Upper lobe of right lung (tissue), 1 donor: Measurements from ENCODE around the gene CDKAL1. TPM values are rescaled to one million over a fixed set of nuclear protein-coding genes. Genes with fewer than 3 reads are reported as not detected.

Source experiments
- ATAC-seq: fragments of 200-7000 bp; cut with Tn5 transposase; one replicate; pipeline ENCODE4 v1.9.1; 2020; ENCODE audit warnings: mild to moderate bottlenecking, moderate library complexity
- DNase-seq: peaks from one replicate; pipeline ENCODE4 v3.0.0-alpha.2; 2020
- H3K27ac ChIP-seq: fragments of 200-600 bp; one replicate; pipeline ENCODE4 v1.8.0; 2022
- H3K27me3 ChIP-seq: fragments of 200-600 bp; one replicate; pipeline ENCODE4 v1.8.0; 2022; ENCODE audit warnings: mild to moderate bottlenecking
- H3K36me3 ChIP-seq: fragments of 200-600 bp; one replicate; pipeline ENCODE4 v1.8.0; 2022
- H3K4me1 ChIP-seq: fragments of 200-600 bp; one replicate; pipeline ENCODE4 v1.8.0; 2022
- H3K4me3 ChIP-seq: fragments of 200-600 bp; one replicate; pipeline ENCODE4 v1.8.0; 2022; ENCODE audit warnings: mild to moderate bottlenecking
- H3K9me3 ChIP-seq: fragments of 200-600 bp; one replicate; pipeline ENCODE4 v1.8.0; 2022
- CTCF ChIP-seq: fragments of 200-600 bp; IDR thresholded peaks from one replicate; pipeline ENCODE4 v1.8.0; 2022; ENCODE audit warnings: antibody characterized with exemption
- intact Hi-C: fragments of 100-400 bp; cut with DNase I; formaldehyde crosslinking; loops from one replicate; pipeline ENCODE4 v1.11.0; 2022
- total RNA-seq: library from RNA; stranded (reverse); fragmentation: NEBNext Ultra II Directional; extraction: Animal tissue kit (Norgen Biotek cat#: 25700); gene quantifications from one replicate; pipeline ENCODE4 v1.2.1, GENCODE V29; 2021
- donor health status: DM: no; HTN: yes; CAD: no; lungs with severe emphysema.

Gene CDKAL1
- total RNA-seq, 1 donor from 2014 or later: 16.0 TPM

- Histone ChIP-seq H3K36me3 (no peaks in the 10 kb centered on the region), H3K4me1 (no peaks in the 10 kb centered on the region), H3K27ac (no peak overlapping the region), H3K27me3 (no peaks in the 10 kb centered on the region), H3K9me3 (no peaks in the 10 kb centered on the region), H3K4me3 (no peak overlapping the region)
- intact Hi-C loops: no loop called here
- no peak for TF ChIP-seq CTCF
- ATAC-seq (no peak), DNase-seq (no peak)
Measured at GRCh38 chr6:21151119-21151518, 616.9 kb downstream of the CDKAL1 start.

- DNase-seq: no peak
- ATAC-seq: no peak
- Histone ChIP-seq H3K4me1 (no peaks in the 10 kb centered on the region), H3K9me3 (no peaks in the 10 kb centered on the region), H3K27me3 (no peaks in the 10 kb centered on the region), H3K27ac (no peak overlapping the region), H3K4me3 (no peak overlapping the region), H3K36me3 (no peaks in the 10 kb centered on the region)
- no peak for TF ChIP-seq CTCF
- intact Hi-C loops: no loop called here
Measured at GRCh38 chr6:21151530-21151929, 617.3 kb downstream of the CDKAL1 start.

- no peak for DNase-seq
- intact Hi-C loops: no loop called here
- Histone ChIP-seq H3K36me3 (no peaks in the 10 kb centered on the region), H3K9me3 (no peaks in the 10 kb centered on the region), H3K4me3 (no peak overlapping the region), H3K4me1 (no peaks in the 10 kb centered on the region), H3K27me3 (no peaks in the 10 kb centered on the region), H3K27ac (no peak overlapping the region)
- ATAC-seq: no peak
- no peak for TF ChIP-seq CTCF
Measured at GRCh38 chr6:21157186-21157929, 623.1 kb downstream of the CDKAL1 start.

GRCh38 chr6:21158149-21158548 is 623.9 kb downstream of the CDKAL1 start:
- TF ChIP-seq CTCF: no peak
- Histone ChIP-seq H3K4me3 (no peak overlapping the region), H3K27ac (no peak overlapping the region), H3K36me3 (no peaks in the 10 kb centered on the region), H3K4me1 (no peaks in the 10 kb centered on the region), H3K9me3 (no peaks in the 10 kb centered on the region), H3K27me3 (no peaks in the 10 kb centered on the region)
- intact Hi-C loops: no loop called here
- DNase-seq: no peak
- no peak for ATAC-seq

GRCh38 chr6:21158873-21159272 is 624.6 kb downstream of the CDKAL1 start:
- Histone ChIP-seq H3K9me3 (no peaks in the 10 kb centered on the region), H3K36me3 (no peaks in the 10 kb centered on the region), H3K4me1 (no peaks in the 10 kb centered on the region), H3K27ac (no peak overlapping the region), H3K4me3 (no peak overlapping the region), H3K27me3 (no peaks in the 10 kb centered on the region)
- ATAC-seq (no peak), DNase-seq (no peak)
- intact Hi-C loops: no loop called here
- no peak for TF ChIP-seq CTCF

- H3K9me3 ChIP-seq: no peaks in the 10 kb centered on the region
- no peaks in the 10 kb centered on the region for H3K36me3 ChIP-seq
- intact Hi-C loops: no loop called here
- no peaks in the 10 kb centered on the region for H3K27me3 ChIP-seq
- DNase-seq (no peak), ATAC-seq (no peak)
- TF ChIP-seq CTCF: no peak
- H3K4me1 ChIP-seq: no peaks in the 10 kb centered on the region
- no peak overlapping the region for H3K4me3 ChIP-seq
- no peak overlapping the region for H3K27ac ChIP-seq
Measured at GRCh38 chr6:21159465-21159864, 625.2 kb downstream of the CDKAL1 start.
